Stimulated activated naive B cell treated with anti-CD40 and anti-IgM and Interleukin-4, amounts not matched to agents 10 μg/mL and 1 μg/mL and 100 μg/mL, for 72 hours (primary cell): Measurements from ENCODE around the gene PCDHA13.

Experiments
- ATAC-seq, 2 donors: fragments of 150-1000 bp; cut with Tn5 transposase; replicated peaks; 2 replicates each; pipeline ENCODE4 v1.10.0; 2021; ENCODE audit warnings: moderate library complexity in 1 of 2
- DNase-seq: peaks from one replicate; pipeline ENCODE4 v3.0.0; 2021
- H3K27ac Mint-ChIP-seq: one replicate; pipeline ENCODE4 v1.8.0; 2022; ENCODE audit warnings: mild to moderate bottlenecking, mixed read lengths
- H3K27me3 Mint-ChIP-seq, 2 donors: one replicate each; pipeline ENCODE4 v1.8.0; 2022; ENCODE audit warnings: mixed read lengths in 2 of 2
- H3K36me3 Mint-ChIP-seq, 2 donors: one replicate each; pipeline ENCODE4 v1.8.0; 2022; ENCODE audit warnings: mixed read lengths in 2 of 2, mild to moderate bottlenecking in 1 of 2
- H3K4me1 Mint-ChIP-seq, 2 donors: one replicate each; pipeline ENCODE4 v1.8.0; 2022; ENCODE audit warnings: mixed read lengths in 2 of 2, mild to moderate bottlenecking in 1 of 2
- H3K4me3 Mint-ChIP-seq, 2 donors: one replicate each; pipeline ENCODE4 v1.8.0; 2022; ENCODE audit warnings: mild to moderate bottlenecking in 2 of 2, mixed read lengths in 2 of 2, moderate library complexity in 1 of 2
- H3K9me3 Mint-ChIP-seq, 2 donors: one replicate each; pipeline ENCODE4 v1.8.0; 2022; ENCODE audit warnings: mixed read lengths in 2 of 2, mild to moderate bottlenecking in 1 of 2

PCDHA13 gene

GRCh38 chr5:140883927-140884697, 2.2 kb downstream of the PCDHA13 start:
- DNase-seq (no peak), ATAC-seq (no peak)
- peaks cover 20 to 27% of the 10 kb centered on the region in 2 donors for H3K27me3 Mint-ChIP-seq
- no peaks in the 10 kb centered on the region for H3K4me1 Mint-ChIP-seq
- peaks cover 2 to 9% of the 10 kb centered on the region in 2 donors for H3K36me3 Mint-ChIP-seq
- H3K9me3 Mint-ChIP-seq = peaks cover 12 to 13% of the 10 kb centered on the region in 2 donors
- no peak overlapping the region for H3K4me3 Mint-ChIP-seq
- no peak overlapping the region for H3K27ac Mint-ChIP-seq

DNA sequence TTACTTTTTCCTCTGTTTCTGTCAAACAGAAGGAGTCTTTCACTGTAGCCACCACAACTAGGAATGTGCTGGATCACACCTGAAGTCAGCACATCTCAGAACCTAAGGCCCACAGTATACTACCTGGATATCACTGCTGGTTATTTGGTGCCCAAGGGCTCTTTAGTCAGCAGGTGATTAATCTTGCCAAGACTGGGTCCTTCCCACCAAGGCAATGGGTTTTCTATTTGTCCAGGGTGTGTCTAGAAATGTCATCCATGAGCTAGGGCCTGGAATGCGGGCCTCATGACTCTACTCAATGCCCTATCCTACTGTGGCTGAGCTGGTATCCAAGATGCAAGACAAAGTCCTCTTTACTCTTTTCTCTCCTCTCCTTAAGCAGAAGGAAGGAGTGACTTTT, 34.4 kb downstream of the PCDHA13 start:
- H3K4me3 Mint-ChIP-seq = no peak overlapping the region
- no peak overlapping the region for H3K27ac Mint-ChIP-seq
- H3K36me3 Mint-ChIP-seq = peaks cover 0 to 1% of the 10 kb centered on the region in 2 donors
- ATAC-seq = no peak
- peaks cover 14 to 15% of the 10 kb centered on the region in 2 donors for H3K9me3 Mint-ChIP-seq
- DNase-seq = no peak
- H3K4me1 Mint-ChIP-seq = no peaks in the 10 kb centered on the region
- H3K27me3 Mint-ChIP-seq = no peaks in the 10 kb centered on the region

GRCh38 chr5:140923601-140924000, 41.7 kb downstream of the PCDHA13 start:
- Mint-ChIP-seq H3K4me1 (peaks cover 3 to 16% of the 10 kb centered on the region in 2 donors), H3K9me3 (peaks cover 0 to 6% of the 10 kb centered on the region in 2 donors), H3K36me3 (no peaks in the 10 kb centered on the region), H3K4me3 (no peak overlapping the region), H3K27ac (no peak overlapping the region), H3K27me3 (peaks cover 43 to 47% of the 10 kb centered on the region in 2 donors)
- no peak for ATAC-seq
- DNase-seq = no peak

DNA sequence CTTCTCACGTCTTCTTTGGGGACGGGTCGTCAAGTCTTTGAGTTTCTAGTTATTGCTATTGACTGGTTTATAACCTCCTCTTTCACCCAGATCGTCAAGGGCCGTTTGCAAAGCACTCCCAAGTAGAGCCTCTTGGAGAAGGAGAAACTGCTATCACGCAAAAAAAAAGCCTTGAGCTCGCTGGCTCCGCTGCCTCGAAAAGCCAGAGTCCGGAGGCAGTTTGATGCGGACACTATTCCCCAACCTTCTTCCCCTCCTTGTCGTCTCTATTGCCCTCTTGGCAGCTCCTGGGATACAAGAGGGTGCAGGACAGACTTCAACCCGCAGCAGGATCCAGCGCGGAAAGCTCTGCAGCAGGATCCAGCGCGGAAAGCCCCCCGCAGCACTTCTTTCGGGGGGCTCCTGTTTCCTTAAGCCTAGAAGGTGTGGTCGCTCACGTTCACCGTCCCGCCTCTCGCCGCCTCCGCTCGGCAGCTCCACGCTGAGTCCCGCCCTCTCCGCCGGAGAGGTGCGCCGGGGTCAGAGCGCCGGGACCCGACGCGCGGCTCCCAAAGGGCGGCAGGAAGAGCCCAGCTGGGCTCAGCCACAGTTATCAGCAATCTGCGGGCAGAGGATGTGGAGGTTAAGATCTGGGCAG, 44.0 kb downstream of the PCDHA13 start, which contains the start of gene PCDHAC1:
Gene PCDHAC1, plus strand, starts transcription at position 494 of the 637 bp plus-strand sequence. CDS start 594 bp downstream, outside the sequence.
- Mint-ChIP-seq H3K4me1 (peaks cover 3 to 16% of the 10 kb centered on the region in 2 donors), H3K36me3 (no peaks in the 10 kb centered on the region), H3K9me3 (peaks cover 0 to 6% of the 10 kb centered on the region in 2 donors), H3K4me3 (peak within 1 kb of the TSS; percentile 32 to 59), H3K27me3 (peaks cover 48 to 65% of the 10 kb centered on the region in 2 donors), H3K27ac (peak within 1 kb of the TSS; percentile 65)
- ATAC-seq = no peak
- DNase-seq = no peak

GRCh38 chr5:140926443-140927227, 44.7 kb downstream of the PCDHA13 start:
- Mint-ChIP-seq H3K9me3 (peaks cover 0 to 6% of the 10 kb centered on the region in 2 donors), H3K4me1 (peaks cover 3 to 16% of the 10 kb centered on the region in 2 donors), H3K27ac (no peak overlapping the region), H3K36me3 (no peaks in the 10 kb centered on the region), H3K4me3 (peak overlapping the region; percentile 32 to 59), H3K27me3 (peaks cover 48 to 65% of the 10 kb centered on the region in 2 donors)
- DNase-seq = no peak
- ATAC-seq = no peak

DNA sequence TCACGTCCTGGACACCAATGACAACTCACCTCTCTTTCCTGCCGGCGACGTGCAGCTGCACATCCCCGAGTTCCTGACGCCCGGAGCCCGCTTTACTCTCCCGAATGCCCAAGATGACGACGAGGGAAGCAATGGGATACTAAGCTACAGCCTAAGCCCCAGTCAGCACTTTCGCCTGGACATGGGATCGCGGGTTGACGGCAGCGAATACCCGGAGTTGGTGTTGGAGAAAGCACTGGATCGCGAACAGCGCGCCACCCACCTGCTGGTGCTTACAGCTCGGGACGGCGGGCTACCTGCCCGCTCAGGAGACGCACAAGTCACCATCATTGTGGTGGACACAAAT, 45.3 kb downstream of the PCDHA13 start:
- DNase-seq = no peak
- no peaks in the 10 kb centered on the region for H3K36me3 Mint-ChIP-seq
- no peak for ATAC-seq
- H3K27ac Mint-ChIP-seq = peak overlapping the region; percentile 65
- peaks cover 0 to 6% of the 10 kb centered on the region in 2 donors for H3K9me3 Mint-ChIP-seq
- H3K4me1 Mint-ChIP-seq = peaks cover 3 to 16% of the 10 kb centered on the region in 2 donors
- peak overlapping the region in 1 of 2 donors; percentile 59 for H3K4me3 Mint-ChIP-seq
- H3K27me3 Mint-ChIP-seq = peaks cover 46 to 65% of the 10 kb centered on the region in 2 donors
